ENCODE results near the gene ARL11. TPM values are rescaled to one million over a fixed set of nuclear protein-coding genes. Genes with fewer than 3 reads are reported as not detected.

The ARL11 gene
- 1 to 10 TPM; 1.1 to 1.6 TPM for total RNA-seq

- no peak within 1 kb of the TSS for H3K27ac ChIP-seq
- ATAC-seq (ENCODE audit: insufficient number of reproducible peaks, low FRiP score, low read depth) (no peak), DNase-seq (ENCODE audit: low spot score) (no peak)
- H3K36me3 ChIP-seq, result no peaks in the 10 kb centered on the region
- H3K4me1 ChIP-seq (ENCODE audit: control insufficient read depth in 1 of 2, low read depth in 2 of 2), result no peaks in the 10 kb centered on the region
- TF ChIP-seq, protein P1, sequence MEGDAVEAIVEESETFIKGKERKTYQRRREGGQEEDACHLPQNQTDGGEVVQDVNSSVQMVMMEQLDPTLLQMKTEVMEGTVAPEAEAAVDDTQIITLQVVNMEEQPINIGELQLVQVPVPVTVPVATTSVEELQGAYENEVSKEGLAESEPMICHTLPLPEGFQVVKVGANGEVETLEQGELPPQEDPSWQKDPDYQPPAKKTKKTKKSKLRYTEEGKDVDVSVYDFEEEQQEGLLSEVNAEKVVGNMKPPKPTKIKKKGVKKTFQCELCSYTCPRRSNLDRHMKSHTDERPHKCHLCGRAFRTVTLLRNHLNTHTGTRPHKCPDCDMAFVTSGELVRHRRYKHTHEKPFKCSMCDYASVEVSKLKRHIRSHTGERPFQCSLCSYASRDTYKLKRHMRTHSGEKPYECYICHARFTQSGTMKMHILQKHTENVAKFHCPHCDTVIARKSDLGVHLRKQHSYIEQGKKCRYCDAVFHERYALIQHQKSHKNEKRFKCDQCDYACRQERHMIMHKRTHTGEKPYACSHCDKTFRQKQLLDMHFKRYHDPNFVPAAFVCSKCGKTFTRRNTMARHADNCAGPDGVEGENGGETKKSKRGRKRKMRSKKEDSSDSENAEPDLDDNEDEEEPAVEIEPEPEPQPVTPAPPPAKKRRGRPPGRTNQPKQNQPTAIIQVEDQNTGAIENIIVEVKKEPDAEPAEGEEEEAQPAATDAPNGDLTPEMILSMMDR (IDR thresholded peaks at IDR 0.05), result no peak
- H3K27me3 ChIP-seq (replicated peaks; ENCODE audit: insufficient read depth), result no peaks in the 10 kb centered on the region
- H3K9me3 ChIP-seq, result no peaks in the 10 kb centered on the region
- H3K4me3 ChIP-seq, result peak within 1 kb of the TSS; percentile 49
Measured at GRCh38 chr13:49627831-49628652, at the start of gene ARL11. TSS of gene ARL11 (plus strand) at chr13:49628507. CDS start at chr13:49630448, 1,941 bp downstream.

- Histone ChIP-seq H3K9me3 (no peaks in the 10 kb centered on the region), H3K4me3 (no peak overlapping the region), H3K27ac (no peak overlapping the region), H3K27me3 (replicated peaks; ENCODE audit: insufficient read depth) (no peaks in the 10 kb centered on the region), H3K4me1 (ENCODE audit: control insufficient read depth in 1 of 2, low read depth in 2 of 2) (peaks cover 19 to 39% of the 10 kb centered on the region in 2 donors), H3K36me3 (no peaks in the 10 kb centered on the region)
- ATAC-seq (ENCODE audit: insufficient number of reproducible peaks, low FRiP score, low read depth) (no peak), DNase-seq (ENCODE audit: low spot score) (no peak)
- TF ChIP-seq, protein P1 (IDR thresholded peaks at IDR 0.05), result no peak
Measured at GRCh38 chr13:49579501-49579900, 48.8 kb upstream of the ARL11 start.

DNA sequence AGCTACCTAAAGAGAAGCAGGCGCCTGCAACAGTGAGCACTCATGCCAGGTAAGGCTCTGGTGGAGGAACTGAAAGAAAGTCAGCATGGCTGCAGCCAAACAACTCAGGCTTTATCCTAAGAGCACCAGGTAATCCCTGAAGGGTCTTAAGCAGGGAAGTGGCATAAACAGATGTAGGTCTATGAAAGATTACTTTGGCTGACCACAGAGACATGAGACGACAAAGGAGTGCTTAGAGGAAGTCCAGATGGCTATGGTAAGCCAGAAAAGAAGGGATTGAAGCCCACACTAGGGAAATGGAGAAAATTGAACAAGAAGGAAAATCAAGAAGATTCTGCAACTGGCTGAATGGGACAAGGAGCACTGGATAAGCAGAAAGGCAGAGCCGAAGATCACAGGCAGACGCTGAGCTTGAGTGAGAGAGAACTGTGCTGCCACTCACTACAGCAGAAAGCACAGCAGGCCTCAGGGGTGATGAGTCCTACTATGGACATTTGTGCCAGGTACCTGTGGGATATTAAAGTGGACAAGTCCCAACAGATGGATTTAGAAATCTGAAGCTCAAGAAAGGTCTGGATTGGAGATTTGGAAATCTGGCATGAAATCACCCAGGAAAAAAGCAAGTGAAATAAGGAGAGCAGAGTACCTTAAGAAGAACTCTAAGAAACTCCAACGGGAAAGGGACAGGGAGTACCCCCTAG, 47.2 kb upstream of the ARL11 start:
- TF ChIP-seq, protein P1 (IDR thresholded peaks at IDR 0.05), result no peak
- ATAC-seq (ENCODE audit: insufficient number of reproducible peaks, low FRiP score, low read depth), result no peak
- no peak overlapping the region for H3K4me3 ChIP-seq

DNA sequence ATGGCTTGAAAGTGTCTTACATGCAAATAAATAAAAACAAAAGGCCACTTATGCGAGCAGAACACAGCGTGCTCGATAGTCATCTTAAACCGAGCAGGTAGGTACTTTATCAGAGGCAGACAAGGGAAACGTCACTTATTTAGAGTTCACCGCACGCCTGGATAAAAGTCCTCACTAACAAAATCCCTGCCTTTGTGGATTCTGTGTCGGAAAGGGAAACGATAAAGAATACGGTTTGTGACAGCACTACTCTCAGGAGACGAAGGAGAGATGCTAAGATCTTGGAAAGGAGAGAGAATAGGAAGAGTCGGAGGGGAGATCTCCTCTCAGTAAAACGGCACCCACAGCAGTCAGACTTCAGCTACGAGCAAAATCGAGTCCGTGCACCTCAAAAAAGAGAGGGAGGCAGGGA, 43.5 kb upstream of the ARL11 start:
- peak overlapping the region; percentile 89 for H3K4me3 ChIP-seq
- H3K9me3 ChIP-seq, result no peaks in the 10 kb centered on the region
- no peak for DNase-seq (ENCODE audit: low spot score)
- no peaks in the 10 kb centered on the region for H3K27me3 ChIP-seq (replicated peaks; ENCODE audit: insufficient read depth)
- no peak for ATAC-seq (ENCODE audit: insufficient number of reproducible peaks, low FRiP score, low read depth)
- peak overlapping the region; percentile 81 to 93 for H3K27ac ChIP-seq
- TF ChIP-seq, protein P1 (IDR thresholded peaks at IDR 0.05), result no peak
- peaks cover 7 to 15% of the 10 kb centered on the region in 2 donors for H3K4me1 ChIP-seq (ENCODE audit: control insufficient read depth in 1 of 2, low read depth in 2 of 2)
- no peaks in the 10 kb centered on the region for H3K36me3 ChIP-seq

More for the DNA sequence above, 47.2 kb upstream of the ARL11 start:
- peaks cover 19 to 37% of the 10 kb centered on the region in 2 donors for H3K4me1 ChIP-seq (ENCODE audit: control insufficient read depth in 1 of 2, low read depth in 2 of 2)
- no peaks in the 10 kb centered on the region for H3K27me3 ChIP-seq (replicated peaks; ENCODE audit: insufficient read depth)
- DNase-seq (ENCODE audit: low spot score), result no peak
- H3K9me3 ChIP-seq, result no peaks in the 10 kb centered on the region
- H3K27ac ChIP-seq, result no peak overlapping the region
- no peaks in the 10 kb centered on the region for H3K36me3 ChIP-seq

Measured in thoracic aorta (tissue), 2 donors.